Measurements from ENCODE around the gene PLCD4.

Gene PLCD4

DNA sequence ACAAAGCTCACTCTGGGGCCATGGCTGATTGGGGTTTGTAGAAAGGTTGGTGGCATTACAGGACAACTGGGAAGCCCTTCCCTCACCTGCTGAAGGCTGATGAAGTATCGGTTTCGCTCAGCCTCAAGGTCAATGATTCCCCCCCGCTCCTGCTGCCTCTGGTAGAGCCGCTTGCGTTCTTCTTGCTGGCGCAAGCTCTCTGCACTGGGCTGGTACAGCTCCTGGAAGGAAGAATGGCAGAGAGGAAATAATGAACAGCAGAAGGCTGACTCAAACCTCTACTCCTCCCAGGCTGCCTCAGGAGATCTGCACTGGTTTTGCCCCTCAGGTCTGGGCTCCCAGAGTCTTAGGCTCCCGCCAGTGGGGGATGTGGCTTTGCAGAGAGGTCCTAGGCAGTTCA is 57.0 kb downstream of the PLCD4 start:
- no peaks in the 10 kb centered on the region for H3K27me3 Mint-ChIP-seq

DNA sequence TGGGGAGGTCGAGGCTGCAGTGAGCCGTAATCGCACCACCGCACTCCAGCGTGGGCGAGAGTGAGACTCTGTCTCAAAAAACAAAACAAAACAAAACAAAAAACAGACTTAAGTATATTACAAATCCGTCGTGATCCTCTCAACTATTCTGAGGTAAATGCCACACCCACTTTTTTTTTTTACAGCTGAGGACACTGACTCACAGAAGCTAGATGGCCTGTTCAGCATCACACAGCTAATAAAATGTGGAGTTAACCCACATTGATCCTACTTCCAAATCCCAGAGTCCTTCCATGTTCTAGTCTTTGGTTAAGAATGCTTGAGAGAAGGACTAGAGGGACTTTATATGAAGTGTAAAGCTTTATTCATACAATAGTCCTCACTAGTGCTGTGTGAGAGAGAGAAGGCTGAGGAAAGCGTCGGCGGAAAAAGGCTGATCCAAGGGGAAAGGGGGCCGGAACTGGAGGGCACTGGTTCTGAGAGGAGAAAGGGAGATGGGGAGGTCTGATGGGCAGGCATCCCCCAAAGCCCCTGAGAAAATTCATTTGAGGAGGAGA is 63.5 kb downstream of the PLCD4 start:
- Mint-ChIP-seq H3K27me3 (no peaks in the 10 kb centered on the region), H3K4me3 (peak overlapping the region; percentile 94), H3K4me1 (peaks cover 19% of the 10 kb centered on the region), H3K9me3 (no peaks in the 10 kb centered on the region), H3K36me3 (peaks cover 5% of the 10 kb centered on the region), H3K27ac (peak overlapping the region; percentile 92)
- DNase-seq (ENCODE audit: low spot score in 2 of 2) (no peak), ATAC-seq (ENCODE audit: low read depth) (no peak)

More for the DNA sequence above, 57.0 kb downstream of the PLCD4 start:
- Mint-ChIP-seq H3K4me1 (peaks cover 9% of the 10 kb centered on the region), H3K36me3 (peaks cover 31% of the 10 kb centered on the region), H3K4me3 (no peak overlapping the region), H3K27ac (no peak overlapping the region), H3K9me3 (no peaks in the 10 kb centered on the region)
- ATAC-seq (ENCODE audit: low read depth) (no peak), DNase-seq (ENCODE audit: low spot score in 2 of 2) (no peak)

- H3K9me3 Mint-ChIP-seq: no peaks in the 10 kb centered on the region
- peak within 1 kb of the TSS; percentile 94 for H3K4me3 Mint-ChIP-seq
Observed at GRCh38 chr2:218671654-218672566, 64.2 kb downstream of the PLCD4 start, which contains the start of the genes RNF25 and STK36. Gene RNF25 (minus strand): TSS chr2:218672002. CDS start chr2:218671970, 32 bp downstream. Gene STK36 (plus strand): TSS chr2:218672086. CDS start chr2:218672830, 744 bp downstream.

GRCh38 chr2:218679119-218679518 is 71.4 kb downstream of the PLCD4 start:
- no peak overlapping the region for H3K4me3 Mint-ChIP-seq
- DNase-seq (ENCODE audit: low spot score in 2 of 2) (no peak), ATAC-seq (ENCODE audit: low read depth) (no peak)
- H3K36me3 Mint-ChIP-seq: peaks cover 13% of the 10 kb centered on the region
- H3K27ac Mint-ChIP-seq: no peak overlapping the region
- H3K4me1 Mint-ChIP-seq: peaks cover 2% of the 10 kb centered on the region
- H3K9me3 Mint-ChIP-seq: no peaks in the 10 kb centered on the region
- no peaks in the 10 kb centered on the region for H3K27me3 Mint-ChIP-seq

More at GRCh38 chr2:218671654-218672566, 64.2 kb downstream of the PLCD4 start, which contains the start of the genes RNF25 and STK36:
- DNase-seq (ENCODE audit: low spot score in 2 of 2) (peak; percentile 60 to 63), ATAC-seq (ENCODE audit: low read depth) (peak; percentile 97)
- Mint-ChIP-seq H3K36me3 (peaks cover 6% of the 10 kb centered on the region), H3K27ac (peak within 1 kb of the TSS; percentile 92), H3K27me3 (no peaks in the 10 kb centered on the region), H3K4me1 (peaks cover 19% of the 10 kb centered on the region)

GRCh38 chr2:218680061-218680460 is 72.4 kb downstream of the PLCD4 start:
- Mint-ChIP-seq H3K4me3 (no peak overlapping the region), H3K27ac (no peak overlapping the region), H3K27me3 (no peaks in the 10 kb centered on the region), H3K9me3 (no peaks in the 10 kb centered on the region), H3K36me3 (peaks cover 13% of the 10 kb centered on the region), H3K4me1 (peaks cover 2% of the 10 kb centered on the region)
- ATAC-seq (ENCODE audit: low read depth): no peak
- DNase-seq (ENCODE audit: low spot score in 2 of 2): no peak
